GM19328 (cell line): ENCODE measurements around the gene BAG3.
A peak's percentile ranks its signal among the peaks of the same experiment; 100 is the strongest.
"Not testable (repeated sequence)": the region's sequence is repeated elsewhere in the genome, so short reads cannot be mapped to it uniquely, and the experiment has no call there.

ENCODE experiments used
- ATAC-seq: cut with Tn5 transposase; IDR thresholded peaks from one replicate; pipeline ENCODE4 v1.9.1; 2021; ENCODE audit warnings: mild to moderate bottlenecking, moderate library complexity; ENCODE audit not compliant: unreplicated experiment

The BAG3 gene

DNA sequence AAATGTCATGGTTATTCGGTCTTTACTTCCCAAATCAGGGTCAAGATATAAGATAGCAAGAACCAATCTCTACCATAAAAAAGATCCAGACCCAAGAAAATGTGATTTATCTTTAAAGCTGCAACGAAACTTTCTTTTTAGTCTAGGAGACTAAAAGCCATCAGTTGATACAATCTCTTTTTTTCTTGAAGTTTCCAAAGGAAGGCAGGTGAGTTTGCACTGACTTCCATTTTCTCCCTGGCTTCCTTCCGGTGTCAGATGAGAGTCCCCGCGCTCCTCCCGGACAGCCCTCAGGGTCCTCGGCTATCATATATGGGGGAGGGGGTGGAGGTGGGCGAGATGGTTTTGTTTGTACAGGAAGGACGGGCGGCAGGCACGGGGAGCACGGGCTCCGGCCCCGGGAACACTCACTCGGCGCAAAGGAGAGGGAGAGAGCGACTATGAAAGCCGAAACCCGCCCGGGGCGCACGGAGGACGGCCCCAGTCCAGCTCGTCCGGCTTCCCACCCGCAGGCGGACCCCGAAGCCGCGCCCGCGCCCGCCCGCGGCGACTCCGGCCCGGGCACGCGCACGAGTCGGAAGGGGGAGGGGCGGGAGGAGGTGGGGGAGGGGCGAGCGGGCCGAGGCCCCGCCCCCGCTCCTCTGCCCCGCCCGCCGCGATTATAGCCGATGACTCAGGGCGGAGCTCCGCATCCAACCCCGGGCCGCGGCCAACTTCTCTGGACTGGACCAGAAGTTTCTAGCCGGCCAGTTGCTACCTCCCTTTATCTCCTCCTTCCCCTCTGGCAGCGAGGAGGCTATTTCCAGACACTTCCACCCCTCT, at the start of gene BAG3:
TSS of gene BAG3 (plus strand) at position 689 of the 822 bp plus-strand sequence. CDS start 296 bp downstream, outside the sequence.
- peak; percentile 78 for ATAC-seq

DNA sequence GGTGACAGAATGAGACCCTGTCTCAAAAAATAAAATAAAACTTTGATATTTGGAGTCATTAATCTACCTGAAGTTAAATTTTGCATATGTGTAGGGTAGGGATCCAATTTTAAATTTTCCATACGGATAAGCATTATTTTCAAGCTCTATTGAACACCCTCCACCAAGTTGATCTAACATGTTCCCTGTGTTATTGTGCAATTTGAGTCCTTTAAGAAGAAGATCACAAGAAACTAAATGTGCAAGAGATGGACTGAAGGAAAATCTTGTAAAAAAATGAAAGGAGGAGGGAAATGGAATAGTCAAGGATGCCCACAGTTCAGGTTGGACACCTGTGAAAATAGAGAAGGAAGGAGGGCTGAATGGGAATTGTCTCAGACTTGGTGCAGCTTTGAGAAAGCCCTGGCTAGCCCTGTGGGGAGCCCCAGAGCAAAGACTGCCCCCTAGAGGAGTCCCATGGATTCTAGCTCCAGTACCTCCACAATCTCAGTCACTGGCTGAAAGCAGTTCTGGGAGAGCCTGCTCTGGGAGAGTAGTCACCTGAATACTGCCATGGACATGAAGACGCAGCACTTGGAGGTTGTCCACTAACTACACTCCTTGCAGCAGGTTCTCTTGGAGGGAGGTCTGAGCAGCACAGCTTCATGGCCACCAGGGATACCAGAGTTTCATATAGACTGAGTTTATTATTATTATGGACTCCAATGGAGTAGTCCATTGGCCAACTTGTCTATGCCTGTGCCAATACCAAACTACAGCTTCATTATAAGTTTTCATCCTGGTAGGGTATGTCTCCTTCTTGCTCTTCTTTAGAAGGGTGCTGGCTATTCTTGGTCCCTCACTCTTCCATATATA, 48.7 kb upstream of the BAG3 start:
- ATAC-seq = no peak

DNA sequence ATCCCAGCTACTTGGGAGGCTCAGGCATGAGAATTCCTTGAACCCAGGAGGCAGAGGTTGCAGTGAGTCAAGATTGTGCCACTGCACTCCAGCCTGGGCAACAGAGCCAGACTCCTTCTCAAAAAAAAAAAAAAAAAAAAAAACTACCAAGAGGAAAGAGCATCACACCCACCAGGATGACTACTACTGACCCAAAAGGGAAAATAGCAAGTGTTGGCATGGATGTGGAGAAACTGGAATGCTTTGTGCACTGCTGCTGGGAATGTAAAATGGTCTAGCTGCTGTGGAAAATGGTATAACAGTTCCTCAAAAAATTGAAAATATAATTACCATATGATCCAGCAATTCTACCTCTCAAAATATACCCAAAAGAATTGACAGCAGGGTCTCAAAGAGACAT, 46.7 kb upstream of the BAG3 start:
- ATAC-seq = no peak

DNA sequence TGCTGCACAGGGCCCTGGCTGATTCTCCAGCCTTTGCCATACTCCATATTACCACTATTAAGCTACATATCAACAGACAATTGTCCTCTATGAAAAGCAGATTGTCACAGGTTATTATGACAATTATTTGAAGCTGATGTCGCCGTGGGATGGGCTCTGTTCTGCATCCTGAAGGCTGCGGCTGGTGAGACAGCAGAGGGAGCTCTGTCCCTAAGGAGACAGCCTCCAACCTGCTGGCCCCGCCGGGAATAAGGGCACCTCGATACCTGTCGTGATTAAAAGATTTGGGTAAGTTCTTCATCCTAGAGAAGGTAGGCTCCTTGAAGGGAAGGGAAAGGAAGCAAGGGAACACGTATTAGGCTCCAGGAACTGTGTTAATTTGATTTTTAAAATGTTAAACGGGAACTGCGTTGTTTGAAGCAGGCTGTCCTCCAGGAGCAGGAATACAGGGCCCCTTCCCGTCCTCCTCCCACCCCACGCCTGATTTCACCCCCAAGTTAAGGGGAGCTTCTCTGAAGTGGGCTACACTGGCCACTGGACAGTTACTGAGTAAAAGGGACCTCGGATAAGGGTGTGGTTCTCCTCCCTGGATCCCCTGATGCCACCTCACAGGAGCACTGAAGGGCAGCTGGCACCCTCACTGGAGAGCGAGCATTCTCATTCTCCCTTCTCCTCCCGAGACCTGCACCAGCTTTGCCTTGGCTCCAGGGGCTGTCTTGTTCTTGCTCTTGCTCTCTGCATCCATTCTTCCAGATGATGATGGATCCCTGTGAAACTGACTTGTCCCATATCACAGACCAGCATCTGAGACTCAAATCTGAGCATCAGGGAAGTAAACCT, 42.6 kb upstream of the BAG3 start:
- no peak for ATAC-seq

DNA sequence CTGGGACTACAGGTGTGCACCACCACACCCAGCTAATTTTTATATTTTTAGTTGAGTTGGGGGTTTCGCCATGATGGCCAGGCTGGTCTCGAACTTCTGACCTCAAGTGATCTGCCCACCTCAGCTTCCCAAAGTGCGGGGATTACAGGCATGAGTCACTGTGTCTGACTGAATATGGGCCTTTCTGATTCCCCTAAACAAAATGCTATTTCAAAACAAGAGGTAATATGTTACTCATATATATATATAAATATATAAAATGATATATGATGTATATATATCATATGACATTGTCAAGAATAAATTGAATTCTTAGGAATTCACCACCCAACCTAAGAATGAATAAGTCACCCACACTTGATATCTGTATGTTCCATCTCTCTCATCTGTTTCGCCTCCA, 41.7 kb upstream of the BAG3 start:
- ATAC-seq = no peak

DNA sequence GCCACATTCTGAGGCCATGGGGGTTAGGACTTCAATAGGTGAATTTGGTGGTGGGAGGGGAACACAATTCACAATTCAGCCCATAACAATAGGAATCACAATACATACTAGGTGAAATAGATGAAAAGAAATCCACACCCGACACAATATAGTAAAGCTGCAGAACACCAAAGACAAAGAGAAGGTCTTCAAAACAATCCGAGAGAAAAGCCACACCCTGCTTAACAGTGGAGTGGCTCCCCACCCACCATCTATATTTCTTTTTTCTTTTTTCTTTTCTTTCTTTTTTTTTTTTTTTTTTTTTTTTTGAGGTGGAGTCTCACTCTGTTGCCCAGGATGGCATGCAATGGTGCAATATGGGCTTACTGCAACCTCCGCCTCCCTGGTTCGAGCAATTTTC, 39.7 kb upstream of the BAG3 start:
- no peak for ATAC-seq

DNA sequence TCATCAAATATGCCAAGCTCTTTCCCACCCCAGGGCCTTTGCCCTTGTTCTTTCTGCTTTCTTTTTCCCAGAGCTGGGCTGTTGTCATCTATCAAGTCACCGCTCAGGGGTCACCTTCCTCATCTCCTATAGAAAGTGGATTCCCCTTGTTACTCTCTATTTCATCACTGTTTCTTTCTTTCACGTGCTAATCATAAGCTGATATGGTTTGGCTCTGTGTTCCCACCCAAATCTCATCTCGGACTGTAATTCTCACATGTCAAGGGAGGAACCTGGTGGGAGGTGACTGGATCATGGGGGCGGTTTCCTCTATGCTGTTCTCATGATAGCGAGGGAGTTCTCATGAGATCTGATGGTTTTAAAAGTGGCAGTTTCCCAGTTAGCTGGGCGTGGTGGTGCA, 37.4 kb upstream of the BAG3 start:
- ATAC-seq = no peak

DNA sequence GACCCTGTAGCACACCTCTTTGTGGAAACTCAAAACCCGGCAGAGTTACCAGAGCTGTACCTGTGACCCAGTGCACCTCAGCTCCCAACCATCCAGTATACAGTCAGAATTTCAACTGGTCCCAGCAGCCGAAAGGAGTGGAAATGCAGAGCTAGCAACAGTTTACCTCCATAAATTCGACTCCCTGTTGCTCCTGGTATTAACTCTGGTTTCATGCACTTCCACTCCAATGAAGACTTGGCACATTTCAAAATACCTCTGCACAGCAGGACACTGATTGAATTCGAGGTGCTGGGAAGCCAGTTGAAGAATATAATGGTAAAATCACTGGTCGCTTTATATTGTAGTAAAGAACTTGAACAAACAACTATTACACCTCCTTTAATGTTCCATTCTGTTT, 36.5 kb upstream of the BAG3 start:
- no peak for ATAC-seq

DNA sequence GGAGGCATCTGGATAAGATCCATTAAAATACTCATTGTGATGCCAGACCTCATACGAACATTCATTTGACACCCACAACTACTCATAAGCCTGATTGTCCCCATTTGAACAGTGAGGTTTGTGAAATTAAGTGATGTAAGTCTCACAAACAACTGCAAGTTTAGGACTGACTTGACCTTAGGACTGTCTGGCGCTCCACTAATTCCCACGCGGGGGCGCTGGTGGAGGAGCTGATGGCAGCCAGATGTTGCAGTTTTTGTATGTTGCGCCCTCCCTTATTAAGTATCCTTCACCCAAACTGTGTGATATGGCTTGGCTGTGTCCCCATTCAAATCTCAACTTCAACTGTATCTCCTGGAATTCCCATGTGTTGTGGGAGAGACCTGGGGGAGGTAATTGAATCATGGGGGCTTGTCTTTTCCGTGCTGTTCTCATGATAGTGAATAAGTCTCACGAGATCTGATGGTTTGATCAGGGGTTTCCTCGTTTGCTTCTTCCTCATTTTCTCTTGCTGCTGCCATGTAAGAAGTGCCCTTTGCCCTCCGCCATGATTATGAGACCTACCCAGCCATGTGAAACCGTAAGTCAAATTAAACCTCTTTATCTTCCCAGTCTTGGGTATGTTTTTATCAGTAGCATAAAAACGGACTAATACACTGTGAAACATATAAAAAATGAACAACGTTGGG, 34.2 kb upstream of the BAG3 start:
- ATAC-seq = no peak

DNA sequence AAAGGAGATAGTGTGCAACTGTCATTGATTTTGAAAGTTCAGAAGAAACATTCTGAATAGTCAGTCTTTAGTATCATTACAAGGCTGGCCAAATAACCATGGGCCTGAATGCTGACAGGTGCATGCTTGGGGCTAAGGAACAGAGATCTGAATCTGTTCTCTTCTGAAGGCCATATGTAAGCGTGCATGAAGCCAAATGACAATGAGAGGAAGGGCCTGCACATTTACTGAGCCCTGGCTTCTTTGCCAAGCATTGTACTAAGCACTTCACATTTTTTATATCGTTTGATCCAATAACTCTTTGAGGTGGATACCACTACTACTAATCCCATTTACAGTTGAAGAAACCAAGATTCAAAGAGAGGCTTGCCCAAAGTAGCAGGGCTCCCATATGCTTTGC, 32.0 kb upstream of the BAG3 start:
- no peak for ATAC-seq

DNA sequence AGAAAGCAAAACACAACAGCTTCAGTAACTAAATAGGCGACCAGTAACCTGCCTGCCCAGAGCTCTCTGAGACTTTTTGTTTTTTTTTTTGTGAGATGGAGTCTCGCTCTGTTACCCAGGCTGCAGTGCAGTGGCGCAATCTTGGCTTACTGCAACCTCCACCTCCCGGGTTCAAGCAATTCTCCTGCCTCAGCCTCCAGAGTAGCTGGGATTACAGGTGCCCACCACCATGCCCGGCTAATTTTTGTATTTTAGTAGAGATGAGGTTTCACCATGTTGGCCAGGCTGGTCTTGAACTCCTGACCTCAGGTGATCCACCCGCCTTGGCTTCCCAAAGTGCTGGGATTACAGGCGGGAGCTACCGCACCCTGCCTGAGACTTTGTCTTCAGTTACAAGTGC, 31.4 kb upstream of the BAG3 start:
- ATAC-seq = not testable (repeated sequence)

DNA sequence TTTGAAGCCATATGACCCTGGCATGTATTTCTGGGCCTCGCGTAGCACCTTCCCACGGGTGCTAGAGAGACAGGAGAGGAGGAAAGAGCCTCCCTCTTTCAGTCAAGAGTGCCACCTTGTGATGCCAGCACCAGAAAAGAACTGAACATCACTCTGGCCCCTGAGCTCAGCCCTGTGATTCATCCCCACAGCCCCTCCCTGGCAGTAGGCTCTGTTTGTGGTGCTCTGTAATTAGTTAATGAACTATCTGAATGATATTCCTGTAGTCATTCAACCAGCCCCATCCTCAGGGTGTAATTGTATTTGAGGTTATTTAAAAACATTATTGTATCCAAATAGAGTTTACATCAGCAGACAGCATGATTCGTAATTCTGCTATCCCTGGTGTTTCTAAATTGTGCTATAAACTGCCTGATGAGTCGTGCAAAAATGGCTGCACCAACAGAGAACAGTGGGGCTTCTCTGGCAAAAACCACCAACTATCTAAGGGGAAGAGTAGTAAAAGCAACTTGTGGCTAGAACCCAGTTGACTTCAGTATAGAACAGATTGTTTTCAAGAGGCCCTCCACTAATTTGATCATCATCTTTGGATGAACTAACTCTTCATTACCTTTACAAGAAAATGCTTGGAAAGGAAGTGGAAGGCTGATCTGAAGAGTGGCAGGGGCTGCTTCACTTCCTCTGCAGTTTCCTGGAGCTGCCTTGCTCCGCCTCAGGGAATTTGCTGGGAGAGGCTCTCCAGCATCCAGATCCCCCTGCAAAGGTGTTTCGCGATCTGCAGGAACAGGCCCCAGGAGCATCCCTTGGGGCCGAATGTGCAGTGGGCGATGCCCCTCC, 30.7 kb upstream of the BAG3 start:
- no peak for ATAC-seq

DNA sequence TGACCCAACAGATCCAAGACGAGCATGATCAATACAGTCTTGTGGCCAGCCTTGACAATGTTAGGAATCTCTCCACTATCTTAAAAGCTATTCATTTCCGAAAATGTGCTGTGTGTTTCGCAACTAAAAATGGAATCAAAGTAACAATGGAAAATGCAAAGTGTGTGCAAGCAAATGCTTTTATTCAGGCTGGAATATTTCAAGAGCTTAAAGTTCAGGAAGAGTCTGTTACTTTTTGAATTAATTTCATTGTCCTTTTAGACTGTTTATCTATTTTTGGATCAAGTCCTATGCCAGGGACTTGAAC, 30.1 kb upstream of the BAG3 start:
- ATAC-seq = no peak

DNA sequence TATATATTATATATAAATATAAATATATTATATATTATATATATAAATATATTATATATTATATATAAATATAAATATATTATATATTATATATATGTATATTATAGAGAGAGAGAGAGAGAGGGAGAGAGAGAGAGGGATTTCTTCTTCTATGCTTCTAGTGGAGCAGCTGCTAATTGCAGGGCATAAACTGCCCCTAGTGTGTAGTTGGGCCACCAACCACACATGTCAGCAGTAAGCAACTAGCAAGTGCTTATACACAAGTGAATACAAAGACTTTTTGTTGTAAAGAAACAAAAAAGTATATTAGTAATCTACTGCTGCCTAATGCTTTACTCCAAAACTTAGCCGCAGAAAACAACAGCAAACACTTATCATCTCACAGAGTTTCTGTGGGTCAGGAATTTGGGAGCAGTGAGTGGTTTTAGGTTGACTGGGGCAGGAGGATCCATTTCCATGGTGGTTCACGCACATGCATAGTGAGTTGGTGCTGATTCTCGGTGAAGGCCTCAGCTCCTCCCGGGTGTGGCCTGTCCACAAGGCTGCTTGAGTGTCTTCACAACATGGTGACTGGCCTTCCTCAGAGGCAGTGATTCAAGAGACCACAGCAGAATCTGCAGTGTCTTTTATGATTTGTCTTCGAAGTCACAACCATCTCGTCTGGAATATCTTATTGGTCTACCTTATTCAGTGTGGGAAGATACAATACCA, 25.5 kb upstream of the BAG3 start:
- ATAC-seq = no peak

DNA sequence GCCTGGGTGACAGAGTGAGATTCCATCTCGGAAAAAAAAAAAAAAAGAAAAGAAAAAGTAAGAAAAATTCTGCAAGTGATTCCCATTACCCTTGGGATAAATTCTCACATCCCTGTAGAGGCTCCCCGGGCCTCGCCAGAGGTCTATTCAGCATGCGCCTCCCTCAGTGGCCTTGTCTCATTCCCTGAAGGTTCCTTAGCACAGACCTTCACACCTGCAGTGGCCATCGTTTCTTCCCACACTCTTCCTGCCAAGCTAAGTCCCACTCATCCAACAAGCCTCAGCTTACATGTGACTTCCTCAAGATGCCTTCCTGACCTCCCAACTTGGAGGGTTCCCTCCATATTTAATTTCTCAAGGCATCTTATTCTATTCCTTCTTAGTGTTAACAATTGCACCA, 20.9 kb upstream of the BAG3 start:
- ATAC-seq = no peak

DNA sequence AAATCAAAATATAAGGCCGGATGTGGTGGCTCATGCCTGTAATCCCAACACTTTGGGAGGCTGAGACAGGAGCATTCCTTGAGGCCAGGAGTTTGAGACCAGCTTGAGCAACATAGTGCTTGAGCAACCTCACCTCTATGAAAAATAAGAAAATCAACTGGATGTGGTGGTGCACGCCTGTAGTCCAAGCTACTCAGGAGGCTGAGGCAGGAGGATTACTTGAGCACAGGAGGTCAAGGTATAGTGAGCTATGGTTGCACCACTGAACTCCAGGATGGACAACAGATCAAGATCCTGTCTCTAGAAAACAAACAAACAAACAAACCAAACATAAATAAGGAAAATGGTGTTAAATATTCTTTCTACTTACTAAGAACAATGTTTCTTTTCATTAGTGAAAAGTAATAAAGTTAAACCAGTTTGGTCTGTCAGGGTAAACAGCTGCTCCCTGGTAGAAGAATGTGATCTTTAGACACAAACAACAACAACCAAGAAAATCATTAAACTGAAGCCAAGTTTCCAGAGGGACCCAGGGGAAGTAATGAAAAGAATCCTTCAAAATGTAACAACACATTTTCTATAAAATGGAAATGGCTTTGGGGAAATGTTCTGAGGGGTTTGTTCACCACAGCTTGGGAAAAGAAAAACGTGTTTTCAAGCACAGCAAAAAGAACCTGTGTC, 17.5 kb upstream of the BAG3 start:
- ATAC-seq = no peak

DNA sequence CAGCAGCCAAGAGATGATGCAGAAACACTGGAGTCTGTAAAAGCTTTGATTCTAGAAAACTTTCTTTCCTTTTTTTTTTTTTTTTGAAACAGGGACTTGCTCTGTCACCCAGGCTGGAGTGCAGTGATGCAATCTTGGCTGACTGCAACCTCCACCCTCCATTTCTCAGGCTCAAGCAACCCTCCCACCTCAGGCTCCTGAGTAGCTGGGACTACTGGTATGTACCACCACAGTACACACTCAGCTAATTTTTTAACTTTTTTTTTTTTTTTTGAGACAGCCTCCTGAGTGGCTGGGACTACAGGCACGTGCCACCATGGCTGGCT, 17.0 kb upstream of the BAG3 start:
- ATAC-seq = no peak

DNA sequence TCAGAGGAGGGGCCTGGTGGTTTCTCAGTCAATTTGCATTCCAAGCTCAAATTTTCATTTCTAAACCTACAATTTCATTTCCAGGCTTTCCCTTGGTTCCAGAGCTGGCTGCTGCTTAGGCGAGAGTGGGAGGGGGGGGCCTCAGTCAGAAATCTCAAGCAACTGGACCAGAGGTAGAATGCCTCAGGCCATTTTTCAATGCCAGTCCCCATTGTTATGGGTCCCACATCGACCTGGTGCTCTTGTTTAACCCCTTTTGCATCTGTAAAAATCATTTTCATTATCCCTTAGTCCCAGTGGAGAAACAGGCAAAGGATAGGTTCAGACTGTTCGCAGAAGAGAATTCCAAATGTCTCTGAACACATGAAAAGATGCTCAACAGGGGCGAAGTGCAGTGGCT, 13.5 kb upstream of the BAG3 start:
- no peak for ATAC-seq

DNA sequence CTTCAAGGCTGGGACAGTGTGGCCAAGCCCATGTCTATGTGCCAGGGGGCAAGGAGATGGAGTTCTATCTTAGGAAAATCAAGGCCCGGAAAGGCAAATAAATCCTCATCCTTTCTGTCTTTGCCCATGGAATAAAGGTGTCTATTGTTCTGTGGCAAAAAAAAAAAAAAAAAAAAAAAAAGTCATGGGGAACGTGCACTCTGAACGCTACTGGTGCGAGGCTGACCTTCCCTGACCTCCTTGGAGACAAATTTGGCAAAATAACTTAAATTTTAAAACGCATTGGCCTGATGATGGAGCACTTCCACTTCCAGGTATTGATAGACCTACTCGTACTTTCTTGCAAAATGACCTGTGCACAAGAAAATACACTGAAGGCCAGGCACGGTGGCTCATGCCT, 12.2 kb upstream of the BAG3 start:
- ATAC-seq = no peak
